CD4-positive, alpha-beta T cell treated with Interleukin-21 for 1 hour (primary cell): Measurements from ENCODE around the gene FRK.
A peak's percentile ranks its signal among the peaks of the same experiment; 100 is the strongest.
"Not testable (repeated sequence)": the region's sequence is repeated elsewhere in the genome, so short reads cannot be mapped to it uniquely, and the experiment has no call there.

Experiments
- DNase-seq: peaks from one replicate; pipeline ENCODE4 v3.0.0-alpha.2; 2020

Gene FRK, protein sequence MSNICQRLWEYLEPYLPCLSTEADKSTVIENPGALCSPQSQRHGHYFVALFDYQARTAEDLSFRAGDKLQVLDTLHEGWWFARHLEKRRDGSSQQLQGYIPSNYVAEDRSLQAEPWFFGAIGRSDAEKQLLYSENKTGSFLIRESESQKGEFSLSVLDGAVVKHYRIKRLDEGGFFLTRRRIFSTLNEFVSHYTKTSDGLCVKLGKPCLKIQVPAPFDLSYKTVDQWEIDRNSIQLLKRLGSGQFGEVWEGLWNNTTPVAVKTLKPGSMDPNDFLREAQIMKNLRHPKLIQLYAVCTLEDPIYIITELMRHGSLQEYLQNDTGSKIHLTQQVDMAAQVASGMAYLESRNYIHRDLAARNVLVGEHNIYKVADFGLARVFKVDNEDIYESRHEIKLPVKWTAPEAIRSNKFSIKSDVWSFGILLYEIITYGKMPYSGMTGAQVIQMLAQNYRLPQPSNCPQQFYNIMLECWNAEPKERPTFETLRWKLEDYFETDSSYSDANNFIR

GRCh38 chr6:116060572-116061283, at the start of gene FRK:
Gene FRK, minus strand, starts transcription at chr6:116060891. Its CDS starts 580 bp downstream, at chr6:116060311.
- DNase-seq = no peak

GRCh38 chr6:116108836-116109235, 48.1 kb upstream of the FRK start:
- DNase-seq = no peak

GRCh38 chr6:116106146-116106545, 45.5 kb upstream of the FRK start:
- DNase-seq = no peak

- no peak for DNase-seq
These were observed 44.6 kb upstream of the FRK start for GRCh38 chr6:116105247-116105646.

GRCh38 chr6:116104636-116105035, 43.9 kb upstream of the FRK start:
- DNase-seq = no peak

GRCh38 chr6:116102873-116103272, 42.2 kb upstream of the FRK start:
- no peak for DNase-seq

DNA sequence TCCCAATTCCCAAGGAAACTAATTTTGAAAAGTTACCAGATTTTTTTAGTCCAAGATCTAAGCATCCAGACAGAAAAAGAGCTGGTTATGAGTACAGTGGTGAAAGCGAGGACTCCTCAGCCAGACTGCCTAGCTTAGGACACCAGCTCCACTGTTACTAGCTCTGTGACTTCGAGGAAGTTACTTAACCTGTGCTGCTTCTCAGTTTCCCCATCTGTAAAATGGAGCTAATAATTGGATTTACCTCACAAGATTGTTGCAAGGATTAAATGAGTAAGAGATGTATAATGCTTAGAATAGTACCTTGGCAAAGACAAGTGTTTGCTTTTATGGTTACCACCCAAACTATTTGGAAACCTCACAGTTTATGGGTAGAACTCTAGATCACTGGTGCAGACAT, 41.1 kb upstream of the FRK start:
- no peak for DNase-seq

GRCh38 chr6:116101302-116101718, 40.6 kb upstream of the FRK start:
- DNase-seq = no peak

DNA sequence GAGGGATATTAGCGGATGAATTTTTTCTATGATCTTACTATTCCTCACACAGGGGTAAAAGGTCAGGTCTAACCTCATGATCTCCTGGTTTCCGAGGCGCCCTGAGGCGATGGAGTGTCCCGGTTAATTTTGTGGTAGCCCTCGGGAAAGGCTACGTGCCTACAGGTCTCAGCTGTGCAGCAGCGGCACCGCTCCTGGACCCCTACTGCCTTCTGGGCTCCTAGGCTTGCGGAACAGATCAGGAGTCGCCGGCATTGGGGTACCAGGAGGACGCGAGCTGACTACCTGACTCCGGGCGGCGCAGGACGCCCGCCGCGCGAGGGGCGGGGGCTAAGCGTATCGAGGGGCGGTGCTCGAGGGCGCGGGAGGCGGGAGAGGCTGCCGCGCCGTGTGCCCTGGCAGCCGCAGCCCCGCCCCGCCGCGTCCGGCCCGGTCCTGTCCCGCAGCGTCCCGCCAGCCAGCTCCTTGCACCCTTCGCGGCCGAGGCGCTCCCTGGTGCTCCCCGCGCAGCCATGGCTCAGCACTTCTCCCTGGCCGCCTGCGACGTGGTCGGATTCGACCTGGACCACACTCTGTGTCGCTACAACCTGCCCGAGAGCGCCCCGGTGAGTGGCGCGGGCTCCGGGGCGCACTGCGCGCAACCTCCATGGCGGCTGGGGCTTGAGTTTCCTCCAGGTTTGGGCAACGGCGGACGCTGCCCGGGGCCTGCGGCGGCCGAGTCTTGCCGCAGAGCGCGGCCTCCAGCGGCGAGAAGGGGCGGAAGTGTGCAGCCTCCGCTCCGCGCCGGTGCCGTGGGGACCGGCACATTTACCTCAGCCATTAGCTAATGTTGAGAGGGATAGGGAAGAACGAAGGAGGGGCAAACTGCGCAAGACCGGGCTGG, 40.0 kb upstream of the FRK start, which contains the start of gene NT5DC1:
NT5DC1 (plus strand) TSS at position 435 of the 883 bp plus-strand sequence; CDS start at position 513, 78 bp downstream.
- DNase-seq = peak; percentile 85

DNA sequence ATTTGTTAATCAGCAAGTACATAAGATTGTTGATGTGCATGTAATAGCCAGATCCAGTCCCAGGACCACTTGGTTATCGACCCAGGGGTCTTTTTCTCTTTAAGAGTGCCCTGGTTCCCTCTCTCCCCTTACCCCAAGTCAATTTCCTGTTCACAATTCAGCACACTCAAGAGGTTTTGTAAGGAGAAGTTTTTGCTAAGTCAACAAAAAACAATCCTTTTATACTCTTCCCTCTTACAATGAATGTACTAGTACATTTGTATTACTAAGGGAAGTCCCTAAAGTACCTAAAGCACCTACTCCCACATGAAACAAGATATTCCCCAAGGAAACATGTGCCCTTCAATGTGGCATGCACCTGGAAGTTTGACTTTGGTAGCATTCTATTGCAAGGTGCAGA, 38.3 kb upstream of the FRK start:
- no peak for DNase-seq

DNA sequence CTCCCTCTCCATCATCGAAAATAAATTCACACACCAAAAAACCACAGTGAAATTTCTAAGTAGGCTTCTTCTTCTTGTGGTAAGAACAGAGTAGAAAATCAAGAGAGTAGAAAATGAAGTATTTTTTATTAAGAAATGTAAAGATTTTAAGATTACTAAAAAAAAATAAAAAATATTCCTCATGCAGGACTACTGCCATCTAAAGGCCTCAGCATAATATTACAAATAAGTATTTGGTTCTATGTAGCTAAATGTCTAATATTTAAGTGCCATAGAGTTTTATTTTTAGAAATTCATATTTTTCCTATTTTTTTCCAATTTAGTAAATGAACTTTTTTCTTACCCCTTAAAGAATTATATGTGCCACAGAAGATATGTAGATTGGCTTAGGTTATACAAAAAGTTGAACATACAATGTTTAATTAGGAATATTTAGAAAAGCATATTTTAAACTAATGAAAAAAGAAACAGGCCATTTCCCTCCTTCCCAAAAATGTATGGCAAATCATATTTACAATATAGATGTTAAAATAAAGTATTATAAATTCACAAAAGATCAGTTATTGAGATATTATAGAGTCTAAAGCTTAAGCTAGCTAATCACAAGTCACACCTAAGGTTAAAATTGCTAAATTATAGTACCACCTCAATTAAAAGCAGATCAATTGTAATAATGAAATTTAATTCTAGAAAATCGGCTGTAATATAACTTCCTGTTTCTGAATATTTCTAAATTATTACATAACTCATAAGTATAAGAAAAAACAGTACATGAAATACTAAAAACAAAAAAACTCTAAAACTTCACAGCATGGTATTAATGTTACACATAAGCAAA, 36.5 kb upstream of the FRK start:
- DNase-seq = peak; percentile 17

DNA sequence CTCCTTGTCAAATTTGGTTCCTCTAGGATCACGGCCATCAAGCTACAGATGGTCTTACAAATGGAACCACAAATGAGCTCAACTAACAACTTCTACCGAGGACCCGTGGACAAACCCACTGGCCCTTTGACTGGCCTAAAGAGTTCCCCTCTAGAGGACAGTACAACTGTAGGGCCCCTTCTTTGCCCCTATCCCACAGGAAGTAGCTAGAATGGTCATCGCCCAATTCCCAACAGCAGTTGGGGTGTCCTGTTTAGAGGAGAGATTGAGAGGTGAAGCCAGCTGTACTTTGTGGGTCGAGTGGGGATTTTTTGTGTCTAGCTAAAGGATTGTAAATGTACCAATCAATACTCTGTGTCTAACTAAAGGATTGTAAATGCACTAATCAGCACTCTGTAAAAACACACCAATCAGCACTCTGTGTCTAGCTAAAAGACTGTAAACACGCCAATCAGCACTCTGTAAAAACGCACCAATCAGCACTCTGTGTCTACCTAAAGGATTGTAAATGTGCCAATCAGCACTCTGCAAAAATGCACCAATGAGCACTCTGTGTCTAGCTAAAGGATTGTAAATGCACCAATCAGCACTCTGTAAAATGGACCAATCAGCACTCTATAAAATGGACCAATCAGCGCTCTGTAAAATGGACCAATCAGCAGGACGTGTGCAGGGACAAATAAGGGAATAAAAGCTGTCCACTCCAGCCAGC, 35.5 kb upstream of the FRK start:
- not testable (repeated sequence) for DNase-seq

DNA sequence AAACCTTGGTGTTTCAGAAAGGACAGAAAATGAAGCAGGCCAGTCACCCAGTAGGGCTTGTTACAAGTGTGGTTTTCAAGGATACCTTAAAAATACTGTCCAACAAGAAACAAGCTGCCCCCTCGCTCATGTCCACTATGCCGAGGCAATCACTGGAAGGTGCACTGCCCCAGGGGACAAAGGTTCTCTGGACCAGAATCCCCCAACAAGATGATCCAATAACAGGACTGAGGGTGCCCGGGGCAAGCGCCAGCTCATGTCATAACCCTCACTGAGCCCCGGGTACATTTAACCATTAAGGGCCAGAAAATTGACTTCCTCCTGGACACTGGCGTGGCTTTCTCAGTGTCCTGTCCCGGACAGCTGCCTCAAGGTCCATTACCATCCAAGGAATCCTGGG, 33.4 kb upstream of the FRK start:
- DNase-seq = no peak

- no peak for DNase-seq
These were observed 29.6 kb upstream of the FRK start for GRCh38 chr6:116090251-116090650.

- DNase-seq = no peak
These were observed 28.3 kb upstream of the FRK start for GRCh38 chr6:116088946-116089345.

GRCh38 chr6:116087437-116088027, 26.8 kb upstream of the FRK start:
- DNase-seq = no peak

GRCh38 chr6:116084284-116084683, 23.6 kb upstream of the FRK start:
- no peak for DNase-seq

GRCh38 chr6:116083052-116083451, 22.4 kb upstream of the FRK start:
- no peak for DNase-seq

GRCh38 chr6:116078945-116079344, 18.3 kb upstream of the FRK start:
- no peak for DNase-seq

- DNase-seq = no peak
These were observed 17.8 kb upstream of the FRK start for GRCh38 chr6:116078522-116078921.
